IPS-15b (cell line): ENCODE data around the gene ATP6V1B1.

Experiments used
- H3K27me3 ChIP-seq: one replicate; pipeline ENCODE4 v1.6.1; 2013; ENCODE audit warnings: low read length; ENCODE audit not compliant: control insufficient read depth, insufficient read depth
- H3K36me3 ChIP-seq: one replicate; pipeline ENCODE4 v1.6.1; 2013; ENCODE audit warnings: low read length; ENCODE audit not compliant: control insufficient read depth, insufficient read depth
- H3K4me1 ChIP-seq: one replicate; pipeline ENCODE4 v1.6.1; 2013; ENCODE audit warnings: mild to moderate bottlenecking, low read length; ENCODE audit not compliant: control insufficient read depth, insufficient read depth
- H3K4me3 ChIP-seq: one replicate; pipeline ENCODE4 v1.5.1; 2013; ENCODE audit warnings: low read depth, low read length
- H3K9ac ChIP-seq: one replicate; pipeline ENCODE4 v1.6.1; 2013; ENCODE audit warnings: low read depth, mild to moderate bottlenecking, low read length
- H3K9me3 ChIP-seq: one replicate; pipeline ENCODE4 v1.6.1; 2013; ENCODE audit warnings: mild to moderate bottlenecking, low read length; ENCODE audit not compliant: control insufficient read depth, insufficient read depth

ATP6V1B1 gene

DNA sequence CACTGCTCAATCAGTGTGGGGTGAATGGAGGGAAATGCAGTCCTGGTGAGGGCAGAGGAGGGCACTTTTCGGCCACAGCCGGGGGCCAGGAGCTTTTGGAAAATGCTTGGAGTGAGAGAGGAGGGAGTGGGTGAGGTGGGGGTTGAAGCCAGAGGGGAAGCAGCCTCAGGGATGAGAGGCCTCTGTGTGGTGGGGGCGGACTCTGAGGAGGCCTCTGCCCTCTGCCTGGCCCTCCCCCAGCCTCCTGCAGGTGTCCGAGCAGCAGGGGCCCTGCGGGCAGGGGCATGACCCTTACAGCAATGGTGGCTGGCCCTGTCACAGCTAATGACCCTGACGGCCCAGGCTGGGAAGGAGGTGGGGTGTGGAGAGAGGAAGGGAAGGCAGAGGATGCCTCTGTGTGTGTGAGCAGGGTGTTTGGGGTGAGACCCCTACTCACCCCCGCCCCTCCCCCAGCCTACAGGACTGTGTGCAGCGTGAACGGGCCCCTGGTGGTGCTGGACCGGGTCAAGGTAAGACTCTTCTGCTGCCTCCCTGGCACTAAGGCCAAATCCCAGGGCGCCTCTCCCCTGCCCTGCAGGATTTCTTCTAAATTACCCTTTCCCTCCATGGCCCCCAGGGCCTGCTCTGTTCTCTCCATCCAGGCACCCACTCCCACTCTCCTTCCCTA lies 7.6 kb downstream of the ATP6V1B1 start:
- no peak overlapping the region for H3K4me3 ChIP-seq
- peaks cover 91% of the 10 kb centered on the region for H3K27me3 ChIP-seq
- no peaks in the 10 kb centered on the region for H3K36me3 ChIP-seq
- H3K4me1 ChIP-seq, result peaks cover 18% of the 10 kb centered on the region
- no peaks in the 10 kb centered on the region for H3K9me3 ChIP-seq
- no peak overlapping the region for H3K9ac ChIP-seq

GRCh38 chr2:70944111-70944690 lies 8.5 kb downstream of the ATP6V1B1 start:
- no peak overlapping the region for H3K9ac ChIP-seq
- no peaks in the 10 kb centered on the region for H3K36me3 ChIP-seq
- H3K4me1 ChIP-seq, result peaks cover 14% of the 10 kb centered on the region
- H3K9me3 ChIP-seq, result no peaks in the 10 kb centered on the region
- H3K4me3 ChIP-seq, result no peak overlapping the region
- peaks cover 93% of the 10 kb centered on the region for H3K27me3 ChIP-seq

DNA sequence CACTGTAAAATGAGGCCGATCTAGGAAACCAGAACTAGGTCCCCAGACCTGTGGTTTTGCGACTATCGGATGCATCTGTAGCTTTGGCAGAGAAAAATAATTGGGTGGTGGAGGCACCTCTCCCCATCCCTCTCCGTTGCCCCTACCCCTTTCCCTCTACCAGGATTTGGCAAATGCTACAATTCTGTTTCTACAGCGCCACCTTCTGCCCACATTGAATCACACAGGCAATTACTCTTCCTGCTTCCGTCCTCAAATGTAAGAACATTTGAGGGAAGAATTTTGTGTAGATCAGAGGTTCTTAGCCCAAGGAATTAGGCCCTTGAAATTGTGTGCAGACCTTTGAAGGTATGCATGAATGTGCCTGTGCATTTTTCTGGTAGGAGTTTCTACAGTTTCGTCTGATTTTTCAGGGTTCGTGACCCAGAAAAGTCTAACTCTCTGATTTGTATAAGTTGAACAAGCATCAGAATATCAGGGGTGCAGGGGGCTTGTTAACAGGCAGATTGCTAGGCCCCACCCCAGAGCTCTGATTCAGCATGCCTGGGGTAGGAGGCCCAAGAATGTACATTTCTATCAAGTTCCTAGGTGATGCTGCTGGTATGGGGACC lies 11.2 kb downstream of the ATP6V1B1 start:
- H3K9ac ChIP-seq, result no peak overlapping the region
- peak overlapping the region; percentile 1 for H3K4me3 ChIP-seq
- no peaks in the 10 kb centered on the region for H3K36me3 ChIP-seq

DNA sequence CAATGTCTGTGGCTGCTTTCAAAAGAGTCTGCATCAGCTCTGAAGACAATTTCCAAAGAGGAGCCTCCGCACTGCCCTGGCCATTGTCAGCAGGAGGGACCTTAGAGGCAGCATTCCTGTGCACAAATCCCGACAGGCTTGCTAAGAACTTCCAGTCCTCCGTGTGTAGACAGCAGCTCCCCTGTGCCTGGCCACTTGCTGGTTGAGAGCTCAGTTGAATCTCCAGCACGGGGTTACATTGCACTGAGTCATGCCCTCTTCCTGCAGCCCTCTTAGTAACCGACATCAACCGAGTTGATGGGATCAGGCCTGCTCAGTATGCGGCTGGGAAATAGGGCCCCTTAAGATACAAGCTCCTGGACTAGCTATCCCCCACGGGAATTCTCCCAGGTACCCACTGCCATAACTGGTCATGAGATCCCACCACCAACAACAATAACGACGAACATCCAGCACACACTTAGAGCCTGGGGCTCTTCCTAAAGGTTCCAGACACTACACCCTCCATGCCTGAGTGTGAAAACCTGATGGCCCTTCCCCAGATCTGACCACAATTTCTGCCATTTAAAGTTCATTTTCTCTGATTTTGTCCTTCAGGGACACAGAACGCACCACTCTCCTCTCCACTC lies 12.0 kb downstream of the ATP6V1B1 start:
- peak overlapping the region; percentile 42 for H3K4me3 ChIP-seq

More for the DNA sequence above, 11.2 kb downstream of the ATP6V1B1 start:
- Histone ChIP-seq H3K27me3 (peaks cover 71% of the 10 kb centered on the region), H3K9me3 (no peaks in the 10 kb centered on the region), H3K4me1 (peaks cover 6% of the 10 kb centered on the region)

DNA sequence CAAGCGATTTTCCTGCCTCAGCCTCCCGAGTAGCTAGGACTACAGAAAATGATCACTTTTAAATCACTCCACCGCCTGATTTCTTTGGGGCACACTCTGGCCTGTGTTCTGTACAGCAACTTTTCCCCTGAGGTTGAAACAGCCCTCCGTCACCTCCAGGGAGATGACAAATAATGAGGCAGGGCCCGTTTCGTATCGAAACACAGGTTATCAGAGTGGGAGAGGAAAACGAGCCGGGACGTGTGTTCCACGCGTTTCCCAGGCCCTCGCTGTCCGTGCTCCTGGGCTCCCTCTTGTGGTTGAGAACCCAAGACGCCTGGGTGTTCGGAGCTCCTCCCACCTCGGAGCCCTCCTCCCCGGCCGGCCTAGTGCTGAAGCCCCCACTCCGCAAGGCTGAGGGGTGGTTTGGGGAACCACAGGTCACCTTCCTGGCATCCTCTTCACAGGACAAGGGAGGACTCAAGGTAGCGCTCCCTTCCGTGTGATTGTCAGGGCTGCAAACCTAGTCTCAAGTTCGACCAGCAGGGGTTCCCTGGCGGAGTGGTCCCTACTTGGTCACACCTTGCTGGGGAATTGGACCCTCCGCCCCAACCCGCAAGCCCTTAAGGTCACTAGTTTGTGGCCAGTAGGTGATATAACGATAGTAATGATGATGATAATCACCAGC lies 12.8 kb downstream of the ATP6V1B1 start:
- peak overlapping the region; percentile 42 for H3K4me3 ChIP-seq
- no peaks in the 10 kb centered on the region for H3K4me1 ChIP-seq
- H3K36me3 ChIP-seq, result no peaks in the 10 kb centered on the region
- H3K9me3 ChIP-seq, result no peaks in the 10 kb centered on the region
- H3K27me3 ChIP-seq, result peaks cover 61% of the 10 kb centered on the region
- no peak overlapping the region for H3K9ac ChIP-seq

More for the DNA sequence above, 12.0 kb downstream of the ATP6V1B1 start:
- no peak overlapping the region for H3K9ac ChIP-seq
- no peaks in the 10 kb centered on the region for H3K36me3 ChIP-seq
- no peaks in the 10 kb centered on the region for H3K9me3 ChIP-seq
- H3K4me1 ChIP-seq, result peaks cover 6% of the 10 kb centered on the region
- H3K27me3 ChIP-seq, result peaks cover 65% of the 10 kb centered on the region

GRCh38 chr2:70949086-70949485 lies 13.4 kb downstream of the ATP6V1B1 start:
- Histone ChIP-seq H3K4me1 (no peaks in the 10 kb centered on the region), H3K36me3 (no peaks in the 10 kb centered on the region), H3K4me3 (no peak overlapping the region), H3K9me3 (no peaks in the 10 kb centered on the region), H3K9ac (no peak overlapping the region), H3K27me3 (peaks cover 56% of the 10 kb centered on the region)

DNA sequence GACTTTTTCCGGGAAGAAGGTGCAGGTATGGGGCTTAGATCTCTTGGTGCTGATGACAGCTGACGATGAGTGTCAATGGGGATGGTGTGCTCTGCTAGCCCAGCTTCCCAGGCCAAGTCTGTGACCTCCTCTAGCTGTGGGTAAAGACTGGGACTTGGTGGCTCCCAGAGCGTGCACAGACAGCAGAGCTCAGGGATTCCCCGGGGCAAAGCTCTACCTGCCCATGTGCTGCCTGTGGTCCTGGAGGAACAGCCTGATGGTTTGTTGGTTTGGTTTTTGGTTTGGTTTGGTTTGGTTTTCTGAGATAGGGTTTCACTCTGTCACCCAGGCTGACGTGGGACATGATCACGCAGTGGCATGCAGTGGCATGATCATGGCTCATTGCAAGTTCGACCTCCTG lies 19.2 kb downstream of the ATP6V1B1 start:
- Histone ChIP-seq H3K4me3 (no peak overlapping the region), H3K36me3 (no peaks in the 10 kb centered on the region), H3K9ac (no peak overlapping the region), H3K9me3 (no peaks in the 10 kb centered on the region), H3K27me3 (peaks cover 22% of the 10 kb centered on the region), H3K4me1 (no peaks in the 10 kb centered on the region)

GRCh38 chr2:70956141-70956540 lies 20.4 kb downstream of the ATP6V1B1 start:
- no peaks in the 10 kb centered on the region for H3K36me3 ChIP-seq
- no peaks in the 10 kb centered on the region for H3K4me1 ChIP-seq
- no peak overlapping the region for H3K9ac ChIP-seq
- H3K4me3 ChIP-seq, result no peak overlapping the region
- no peaks in the 10 kb centered on the region for H3K9me3 ChIP-seq
- peaks cover 22% of the 10 kb centered on the region for H3K27me3 ChIP-seq

GRCh38 chr2:70957798-70958197 lies 22.1 kb downstream of the ATP6V1B1 start:
- Histone ChIP-seq H3K36me3 (no peaks in the 10 kb centered on the region), H3K9ac (no peak overlapping the region), H3K4me1 (no peaks in the 10 kb centered on the region), H3K4me3 (no peak overlapping the region), H3K27me3 (peaks cover 31% of the 10 kb centered on the region), H3K9me3 (no peaks in the 10 kb centered on the region)

DNA sequence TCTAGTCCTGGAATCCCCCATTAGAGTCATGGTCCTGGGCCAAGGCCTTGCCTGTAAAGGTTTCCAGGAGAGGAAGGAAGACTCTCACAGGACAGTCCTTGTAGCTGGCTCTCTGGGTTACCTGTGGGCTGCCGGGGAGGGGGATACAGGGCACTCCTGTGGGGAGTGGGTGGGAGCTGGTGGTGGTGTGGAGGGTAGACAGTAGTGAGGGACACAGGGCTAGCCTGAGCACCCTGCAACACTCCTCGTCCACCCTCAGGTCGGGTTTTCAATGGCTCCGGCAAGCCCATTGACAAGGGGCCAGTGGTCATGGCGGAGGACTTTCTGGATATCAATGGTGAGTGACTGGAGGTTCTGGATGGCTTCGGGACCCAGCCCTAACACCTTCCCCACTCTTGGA lies 23.1 kb downstream of the ATP6V1B1 start:
- Histone ChIP-seq H3K36me3 (no peaks in the 10 kb centered on the region), H3K4me3 (no peak overlapping the region), H3K4me1 (no peaks in the 10 kb centered on the region), H3K9ac (no peak overlapping the region), H3K27me3 (peaks cover 39% of the 10 kb centered on the region), H3K9me3 (no peaks in the 10 kb centered on the region)

GRCh38 chr2:70959271-70959761 lies 23.6 kb downstream of the ATP6V1B1 start:
- Histone ChIP-seq H3K27me3 (peaks cover 43% of the 10 kb centered on the region), H3K4me1 (no peaks in the 10 kb centered on the region), H3K4me3 (no peak overlapping the region), H3K36me3 (no peaks in the 10 kb centered on the region), H3K9ac (no peak overlapping the region), H3K9me3 (no peaks in the 10 kb centered on the region)
